WERI-Rb-1 (cell line): ENCODE results near the gene IQGAP2.

ENCODE experiments used
- DNase-seq: peaks from one replicate; pipeline ENCODE4 v3.0.0-alpha.2; 2020
- H3K27ac ChIP-seq: fragments of 250-450 bp; sonication (Bioruptor Pico); 2 replicates; pipeline ENCODE4 v1.5.1; 2020; ENCODE audit warnings: mild to moderate bottlenecking, moderate library complexity
- H3K27me3 ChIP-seq: fragments of 250-450 bp; sonication (Bioruptor Pico); 2 replicates; pipeline ENCODE4 v1.5.1; 2021; ENCODE audit warnings: mild to moderate bottlenecking, low read depth, moderate library complexity; ENCODE audit not compliant: insufficient read depth, severe bottlenecking
- H3K36me3 ChIP-seq: fragments of 250-450 bp; sonication (Bioruptor Pico); 2 replicates; pipeline ENCODE4 v1.5.1; 2020; ENCODE audit warnings: mild to moderate bottlenecking, moderate library complexity
- H3K4me3 ChIP-seq: 2 replicates; pipeline ENCODE4 v1.5.1; 2011; ENCODE audit warnings: low read depth, mild to moderate bottlenecking, control low read depth, low read length
- H3K9me3 ChIP-seq: fragments of 250-450 bp; sonication (Bioruptor Pico); 2 replicates; pipeline ENCODE4 v1.5.1; 2021; ENCODE audit warnings: mild to moderate bottlenecking, moderate library complexity; ENCODE audit not compliant: severe bottlenecking
- TF ChIP-seq, protein P1 (sequence below): IDR thresholded peaks from 2 replicates; pipeline ENCODE4 v1.5.1; 2011; ENCODE audit warnings: low read depth, mild to moderate bottlenecking, control low read depth, inconsistent platforms, low read length

Gene IQGAP2

GRCh38 chr5:76388791-76389512 lies 14.1 kb upstream of the IQGAP2 start:
- Histone ChIP-seq H3K4me3 (no peak overlapping the region), H3K27ac (peak overlapping the region; percentile 5; the same call in 1 of the 2 replicates), H3K9me3 (no peaks in the 10 kb centered on the region), H3K36me3 (no peaks in the 10 kb centered on the region), H3K27me3 (no peaks in the 10 kb centered on the region)
- peak; percentile 9 for DNase-seq
- TF ChIP-seq, protein P1, sequence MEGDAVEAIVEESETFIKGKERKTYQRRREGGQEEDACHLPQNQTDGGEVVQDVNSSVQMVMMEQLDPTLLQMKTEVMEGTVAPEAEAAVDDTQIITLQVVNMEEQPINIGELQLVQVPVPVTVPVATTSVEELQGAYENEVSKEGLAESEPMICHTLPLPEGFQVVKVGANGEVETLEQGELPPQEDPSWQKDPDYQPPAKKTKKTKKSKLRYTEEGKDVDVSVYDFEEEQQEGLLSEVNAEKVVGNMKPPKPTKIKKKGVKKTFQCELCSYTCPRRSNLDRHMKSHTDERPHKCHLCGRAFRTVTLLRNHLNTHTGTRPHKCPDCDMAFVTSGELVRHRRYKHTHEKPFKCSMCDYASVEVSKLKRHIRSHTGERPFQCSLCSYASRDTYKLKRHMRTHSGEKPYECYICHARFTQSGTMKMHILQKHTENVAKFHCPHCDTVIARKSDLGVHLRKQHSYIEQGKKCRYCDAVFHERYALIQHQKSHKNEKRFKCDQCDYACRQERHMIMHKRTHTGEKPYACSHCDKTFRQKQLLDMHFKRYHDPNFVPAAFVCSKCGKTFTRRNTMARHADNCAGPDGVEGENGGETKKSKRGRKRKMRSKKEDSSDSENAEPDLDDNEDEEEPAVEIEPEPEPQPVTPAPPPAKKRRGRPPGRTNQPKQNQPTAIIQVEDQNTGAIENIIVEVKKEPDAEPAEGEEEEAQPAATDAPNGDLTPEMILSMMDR, result no peak

DNA sequence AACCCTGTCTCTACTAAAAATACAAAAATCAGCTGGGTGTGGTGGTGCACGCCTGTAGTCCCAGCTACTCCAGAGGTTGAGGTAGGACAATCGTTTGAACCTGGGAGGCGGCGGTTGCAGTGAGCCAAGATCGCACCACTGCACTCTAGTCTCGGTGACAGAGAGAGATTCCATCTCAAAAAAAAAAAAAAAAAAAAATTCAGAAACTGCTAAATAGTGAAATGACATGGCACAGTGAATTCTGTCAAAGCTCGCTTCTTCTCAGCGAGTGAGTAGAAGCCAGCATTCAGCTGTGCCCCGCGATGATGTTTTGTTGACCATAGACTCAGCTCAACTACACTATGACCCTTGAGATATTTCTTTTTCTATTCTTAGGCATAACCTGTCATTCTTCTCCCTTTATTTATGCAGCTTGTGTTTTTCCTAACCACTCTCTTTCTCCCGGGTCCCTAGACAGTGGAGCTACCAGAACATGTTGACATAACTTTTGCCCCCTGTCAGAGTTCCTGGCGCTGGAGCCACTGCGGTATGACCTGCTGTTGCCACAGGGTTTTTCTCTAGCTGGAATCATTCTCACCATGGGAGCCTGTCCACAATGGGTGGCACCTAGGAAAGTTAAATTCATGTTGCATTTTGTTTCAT lies 13.5 kb upstream of the IQGAP2 start:
- H3K27ac ChIP-seq, result no peak overlapping the region

GRCh38 chr5:76391014-76391413 lies 12.1 kb upstream of the IQGAP2 start:
- Histone ChIP-seq H3K9me3 (no peaks in the 10 kb centered on the region), H3K36me3 (no peaks in the 10 kb centered on the region), H3K4me3 (no peak overlapping the region), H3K27ac (no peak overlapping the region), H3K27me3 (no peaks in the 10 kb centered on the region)
- no peak for DNase-seq
- TF ChIP-seq, protein P1, result no peak

More for the DNA sequence above, 13.5 kb upstream of the IQGAP2 start:
- no peak for DNase-seq
- Histone ChIP-seq H3K4me3 (no peak overlapping the region), H3K36me3 (no peaks in the 10 kb centered on the region), H3K27me3 (no peaks in the 10 kb centered on the region), H3K9me3 (no peaks in the 10 kb centered on the region)
- TF ChIP-seq, protein P1, result no peak

DNA sequence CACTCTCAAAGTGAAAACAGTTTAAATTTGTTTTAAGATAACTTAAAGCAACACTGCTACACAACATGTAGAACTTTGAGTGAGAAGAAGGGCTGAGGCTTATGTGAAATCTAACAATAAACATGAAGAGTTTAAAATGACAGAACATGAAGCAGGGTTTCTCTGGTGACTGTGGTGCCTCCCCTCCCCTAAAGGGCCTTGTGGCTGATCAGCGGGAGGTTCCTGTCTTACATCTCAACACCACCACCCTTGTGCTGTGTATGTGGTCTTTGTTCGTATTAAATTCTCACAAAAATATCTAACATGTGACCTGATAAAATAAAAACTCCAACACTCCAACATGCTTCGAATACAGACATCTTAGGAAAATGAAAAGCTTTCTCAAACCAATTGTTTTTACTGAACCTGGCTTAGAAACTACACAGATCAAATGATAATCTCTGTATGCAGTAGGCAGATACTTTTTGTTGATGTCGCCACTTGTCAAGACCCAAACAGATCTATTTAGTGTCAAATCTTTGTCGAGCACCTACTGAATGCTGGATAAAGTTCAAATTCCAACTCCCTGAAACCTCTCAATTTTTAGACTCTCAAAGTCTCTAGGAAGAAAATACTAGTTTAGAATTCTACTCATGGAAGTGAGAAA lies 9.9 kb upstream of the IQGAP2 start:
- H3K9me3 ChIP-seq, result no peaks in the 10 kb centered on the region
- H3K27ac ChIP-seq, result no peak overlapping the region
- TF ChIP-seq, protein P1, result no peak
- H3K27me3 ChIP-seq, result no peaks in the 10 kb centered on the region
- DNase-seq, result no peak
- H3K36me3 ChIP-seq, result no peaks in the 10 kb centered on the region
- no peak overlapping the region for H3K4me3 ChIP-seq

GRCh38 chr5:76397200-76397599 lies 5.9 kb upstream of the IQGAP2 start:
- H3K36me3 ChIP-seq, result no peaks in the 10 kb centered on the region
- H3K27ac ChIP-seq, result no peak overlapping the region
- H3K9me3 ChIP-seq, result no peaks in the 10 kb centered on the region
- no peaks in the 10 kb centered on the region for H3K27me3 ChIP-seq
- TF ChIP-seq, protein P1, result no peak
- H3K4me3 ChIP-seq, result no peak overlapping the region
- no peak for DNase-seq
